AG09309 (cell line): ENCODE data around the gene MRPL36.

Experiments used
- DNase-seq: peaks from one replicate; pipeline ENCODE4 v3.0.0-alpha.2; 2010; ENCODE audit warnings: low read depth
- H3K4me3 ChIP-seq: 2 replicates; pipeline ENCODE4 v1.5.1; 2011; ENCODE audit warnings: mild to moderate bottlenecking, low read depth, low read length, moderate library complexity; ENCODE audit not compliant: control insufficient read depth
- TF ChIP-seq, protein P1 (sequence below): IDR thresholded peaks from 2 replicates; pipeline ENCODE4 v1.5.1; 2011; ENCODE audit warnings: mild to moderate bottlenecking, low read depth, low read length, inconsistent platforms; ENCODE audit not compliant: insufficient read depth, control insufficient read depth; ENCODE audit errors: missing control alignments

Gene MRPL36

DNA sequence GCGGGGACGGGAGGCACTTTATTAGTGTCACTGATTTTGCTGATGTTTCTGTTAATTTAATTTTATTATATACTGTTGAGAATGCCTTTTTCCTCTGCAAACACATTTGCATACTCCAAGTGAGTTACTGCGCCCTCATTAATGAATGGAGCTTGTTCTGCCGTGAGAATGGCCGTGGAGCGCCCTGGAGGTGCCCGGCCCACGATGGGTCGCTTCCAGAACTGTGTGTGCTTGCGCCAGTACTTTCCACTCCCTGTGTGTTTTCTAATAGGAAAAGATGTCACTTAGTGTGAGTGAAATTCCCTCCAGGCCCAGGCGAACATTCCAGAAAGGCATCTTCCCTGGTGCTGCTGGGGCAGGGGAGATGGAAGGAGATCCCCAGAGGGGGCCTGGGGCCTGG is 31.6 kb upstream of the MRPL36 start:
- TF ChIP-seq, protein P1, sequence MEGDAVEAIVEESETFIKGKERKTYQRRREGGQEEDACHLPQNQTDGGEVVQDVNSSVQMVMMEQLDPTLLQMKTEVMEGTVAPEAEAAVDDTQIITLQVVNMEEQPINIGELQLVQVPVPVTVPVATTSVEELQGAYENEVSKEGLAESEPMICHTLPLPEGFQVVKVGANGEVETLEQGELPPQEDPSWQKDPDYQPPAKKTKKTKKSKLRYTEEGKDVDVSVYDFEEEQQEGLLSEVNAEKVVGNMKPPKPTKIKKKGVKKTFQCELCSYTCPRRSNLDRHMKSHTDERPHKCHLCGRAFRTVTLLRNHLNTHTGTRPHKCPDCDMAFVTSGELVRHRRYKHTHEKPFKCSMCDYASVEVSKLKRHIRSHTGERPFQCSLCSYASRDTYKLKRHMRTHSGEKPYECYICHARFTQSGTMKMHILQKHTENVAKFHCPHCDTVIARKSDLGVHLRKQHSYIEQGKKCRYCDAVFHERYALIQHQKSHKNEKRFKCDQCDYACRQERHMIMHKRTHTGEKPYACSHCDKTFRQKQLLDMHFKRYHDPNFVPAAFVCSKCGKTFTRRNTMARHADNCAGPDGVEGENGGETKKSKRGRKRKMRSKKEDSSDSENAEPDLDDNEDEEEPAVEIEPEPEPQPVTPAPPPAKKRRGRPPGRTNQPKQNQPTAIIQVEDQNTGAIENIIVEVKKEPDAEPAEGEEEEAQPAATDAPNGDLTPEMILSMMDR: no peak

DNA sequence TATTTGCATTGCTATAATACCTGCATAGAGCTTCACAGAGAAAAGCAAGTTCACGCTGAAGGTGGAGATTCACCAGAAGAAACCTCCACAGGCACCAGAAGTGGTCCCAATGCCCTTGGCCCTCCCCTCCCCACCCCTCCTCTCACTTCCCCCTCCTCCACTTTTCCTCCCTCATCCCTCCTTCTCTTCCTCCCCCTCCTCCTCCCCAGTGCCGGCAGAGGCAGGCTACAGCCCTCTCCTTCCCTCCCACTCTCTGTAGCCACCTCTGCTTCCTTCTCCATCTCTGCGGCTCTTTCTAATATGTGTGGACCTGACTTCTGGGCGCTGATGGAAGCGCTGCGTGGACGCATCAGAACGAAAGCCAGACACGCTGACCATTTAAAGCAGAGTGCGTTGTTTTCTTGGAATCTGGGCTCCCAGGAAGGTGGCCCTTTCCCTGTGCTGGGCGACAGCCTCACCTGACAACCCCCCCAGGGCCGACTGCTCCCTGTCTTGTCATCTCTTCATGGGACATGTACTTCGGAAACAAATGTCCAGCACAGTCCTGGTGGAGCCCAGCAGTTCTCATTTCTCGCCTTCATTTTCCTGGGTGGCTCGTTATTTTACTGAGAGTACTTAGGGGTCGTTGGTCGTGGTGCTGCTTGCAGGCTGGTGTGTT is 31.1 kb upstream of the MRPL36 start:
- H3K4me3 ChIP-seq: no peak overlapping the region
- TF ChIP-seq, protein P1: no peak
- DNase-seq: no peak

More for the DNA sequence above, 31.6 kb upstream of the MRPL36 start:
- no peak for DNase-seq
- no peak overlapping the region for H3K4me3 ChIP-seq

DNA sequence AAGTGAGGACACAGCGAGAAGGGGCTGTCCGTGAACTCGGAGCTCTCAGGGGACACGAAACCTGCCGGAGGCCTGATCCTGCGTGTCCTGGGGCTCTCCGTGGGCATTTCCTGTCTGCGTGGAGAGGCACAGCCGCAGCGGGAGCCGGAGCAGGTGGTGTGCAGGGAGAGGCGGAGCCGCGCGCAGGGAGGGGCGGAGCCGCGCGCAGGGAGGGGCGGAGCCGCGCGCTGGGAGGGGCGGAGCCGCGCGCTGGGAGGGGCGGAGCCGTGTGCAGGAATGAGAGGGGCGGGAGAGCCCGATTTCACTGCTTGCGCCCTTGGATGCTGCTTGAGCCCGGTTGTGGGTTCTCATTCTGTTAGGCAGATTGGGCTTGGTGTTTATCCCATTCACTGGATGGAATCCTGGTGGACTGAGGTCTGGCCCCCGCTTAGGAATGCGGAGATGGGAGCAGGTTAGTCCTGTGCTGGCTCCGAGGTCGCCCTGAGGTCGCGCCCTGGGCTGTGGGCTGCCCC is 28.3 kb upstream of the MRPL36 start:
- no peak overlapping the region for H3K4me3 ChIP-seq
- no peak for DNase-seq
- TF ChIP-seq, protein P1: no peak

DNA sequence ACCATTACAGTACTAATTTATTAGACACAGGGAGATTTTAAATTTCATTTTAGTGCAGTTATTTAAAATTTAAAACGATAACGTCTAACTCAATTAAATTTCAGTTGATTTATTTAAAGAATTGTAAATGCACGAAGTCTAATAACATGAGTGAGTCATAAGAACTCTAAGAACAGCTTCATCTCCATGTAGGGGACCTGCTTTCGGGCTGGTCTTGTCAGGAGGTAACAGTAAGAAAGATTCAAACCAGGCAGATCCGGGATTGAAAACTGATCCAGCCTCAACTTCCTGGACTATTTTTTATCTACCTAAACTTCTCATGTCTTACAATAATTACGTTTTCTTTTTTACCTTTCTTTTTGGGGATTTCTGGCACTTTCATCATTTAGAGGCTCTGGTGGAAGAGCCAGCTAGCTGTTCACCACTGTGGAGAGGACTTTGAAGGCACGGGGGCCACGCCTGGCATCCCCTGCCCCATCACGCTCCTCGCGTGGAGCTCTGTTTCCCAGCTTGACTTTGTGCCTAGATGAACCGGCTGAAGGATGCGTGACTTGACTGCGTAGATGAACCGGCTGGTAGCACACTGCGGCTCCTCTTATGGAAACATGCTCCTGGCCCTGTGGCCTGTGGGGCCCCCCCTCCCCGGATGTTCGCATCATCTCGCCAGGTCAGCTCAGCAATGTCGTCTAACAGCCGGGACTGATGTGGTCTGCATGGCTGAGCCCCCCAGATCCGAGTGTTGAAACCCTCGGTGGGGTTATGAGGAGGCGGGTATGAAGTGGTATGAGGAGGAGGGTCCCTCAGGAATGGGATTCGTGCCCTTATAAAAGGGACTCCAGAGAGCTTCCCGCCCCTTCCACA is 27.6 kb upstream of the MRPL36 start:
- H3K4me3 ChIP-seq: no peak overlapping the region
- no peak for DNase-seq
- TF ChIP-seq, protein P1: no peak

DNA sequence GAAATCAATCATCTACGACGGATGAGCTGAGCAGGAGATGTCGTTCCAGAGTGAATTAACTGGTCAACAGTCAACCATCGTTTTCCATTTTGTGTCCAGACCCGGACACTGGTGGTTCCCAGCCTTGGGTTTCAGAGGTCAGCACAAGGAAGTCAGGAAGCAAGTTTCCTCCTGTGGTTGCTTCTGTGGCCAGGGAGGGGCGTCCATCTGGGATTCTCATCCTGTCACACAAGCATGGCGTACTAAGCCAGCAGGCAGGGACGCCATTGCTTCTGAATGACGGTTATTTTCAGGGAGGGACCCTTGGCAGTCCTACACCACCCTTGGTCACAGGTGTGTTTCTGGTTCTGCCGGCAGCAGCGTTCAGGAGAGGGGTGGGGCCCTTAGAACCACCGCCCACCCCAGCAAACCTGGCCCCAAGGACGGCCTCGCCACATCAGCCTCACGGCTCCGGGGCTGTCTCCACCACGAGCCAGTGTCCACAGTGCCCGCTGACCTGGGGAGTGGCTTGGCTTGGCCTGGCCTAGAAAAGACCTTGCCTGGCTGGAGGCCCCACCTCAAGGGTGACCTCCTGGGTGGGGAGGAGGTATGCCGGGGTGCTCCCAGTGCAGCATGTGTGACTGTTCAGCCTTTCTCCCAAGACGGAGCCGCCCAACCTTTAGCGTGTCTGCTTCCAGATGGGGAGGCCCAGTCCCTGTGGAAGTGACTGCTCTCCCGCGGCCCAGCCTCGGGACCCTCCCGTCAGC is 26.8 kb upstream of the MRPL36 start:
- DNase-seq: no peak
- TF ChIP-seq, protein P1: no peak
- H3K4me3 ChIP-seq: no peak overlapping the region
